Skin epidermis (tissue), 12 donors: ENCODE results near the gene CSF3R.
A peak's percentile ranks its signal among the peaks of the same experiment; 100 is the strongest.
"Not testable (repeated sequence)": the region's sequence is repeated elsewhere in the genome, so short reads cannot be mapped to it uniquely, and the experiment has no call there.

Experiments used
- H3K27ac ChIP-seq, 21 experiments: fragments of 200-600 bp; sonication (generic) in 11 of 21; one replicate each; pipeline ENCODE4 v1.5.0; 2020; ENCODE audit warnings: mild to moderate bottlenecking in 3 of 21, inconsistent platforms in 2 of 21, moderate library complexity in 2 of 21
- H3K4me3 ChIP-seq, 7 experiments: fragments of 200-600 bp; sonication (generic) in 2 of 7; one replicate each; pipeline ENCODE4 v1.5.0; 2020; ENCODE audit warnings: inconsistent platforms in 2 of 7, mild to moderate bottlenecking in 2 of 7, moderate library complexity in 1 of 7

CSF3R gene

GRCh38 chr1:36486439-36487335 lies 4.0 kb upstream of the CSF3R start:
- H3K4me3 ChIP-seq = no peak overlapping the region

GRCh38 chr1:36486093-36486438 lies 3.4 kb upstream of the CSF3R start:
- peak overlapping the region in 7 of 21 experiments; percentile 45 to 67 (median 56) for H3K27ac ChIP-seq
- no peak overlapping the region for H3K4me3 ChIP-seq

More at GRCh38 chr1:36486439-36487335, 4.0 kb upstream of the CSF3R start:
- peak overlapping the region in 11 of 21 experiments; percentile 1 to 67 (median 53) for H3K27ac ChIP-seq

GRCh38 chr1:36484099-36484498 lies 1.4 kb upstream of the CSF3R start:
- Histone ChIP-seq H3K27ac (no peak overlapping the region), H3K4me3 (no peak overlapping the region)

- peak overlapping the region in 3 of 7 experiments; percentile 6 to 15 (median 9) for H3K4me3 ChIP-seq
- H3K27ac ChIP-seq = peak overlapping the region in 15 of 21 experiments; percentile 1 to 71 (median 34)
These were observed 666 bp downstream of the CSF3R start for GRCh38 chr1:36481771-36482723.

- Histone ChIP-seq H3K4me3 (no peak overlapping the region), H3K27ac (no peak overlapping the region)
These were observed 1.6 kb downstream of the CSF3R start for GRCh38 chr1:36481091-36481490.

GRCh38 chr1:36480161-36480560 lies 2.6 kb downstream of the CSF3R start:
- no peak overlapping the region for H3K27ac ChIP-seq
- no peak overlapping the region for H3K4me3 ChIP-seq

- Histone ChIP-seq H3K27ac (no peak overlapping the region), H3K4me3 (no peak overlapping the region)
These were observed 3.1 kb downstream of the CSF3R start for GRCh38 chr1:36479505-36480051.

- H3K27ac ChIP-seq, H3K4me3 ChIP-seq: not testable (repeated sequence)
These were observed 5.1 kb downstream of the CSF3R start for GRCh38 chr1:36477615-36478014.

- H3K4me3 ChIP-seq = no peak overlapping the region
- H3K27ac ChIP-seq = no peak overlapping the region
These were observed 5.8 kb downstream of the CSF3R start for GRCh38 chr1:36476945-36477344.

GRCh38 chr1:36475910-36476604 lies 6.7 kb downstream of the CSF3R start:
- Histone ChIP-seq H3K27ac (no peak overlapping the region), H3K4me3 (no peak overlapping the region)

- H3K27ac ChIP-seq = no peak overlapping the region
- H3K4me3 ChIP-seq = no peak overlapping the region
These were observed 7.4 kb downstream of the CSF3R start for GRCh38 chr1:36475341-36475740.

GRCh38 chr1:36472656-36473055 lies 10.1 kb downstream of the CSF3R start:
- no peak overlapping the region for H3K4me3 ChIP-seq
- H3K27ac ChIP-seq = no peak overlapping the region

- H3K4me3 ChIP-seq = no peak overlapping the region
- no peak overlapping the region for H3K27ac ChIP-seq
These were observed 10.7 kb downstream of the CSF3R start for GRCh38 chr1:36471830-36472641.

- Histone ChIP-seq H3K4me3 (no peak overlapping the region), H3K27ac (no peak overlapping the region)
These were observed 13.6 kb downstream of the CSF3R start for GRCh38 chr1:36469163-36469562.

- H3K27ac ChIP-seq = no peak overlapping the region
- no peak overlapping the region for H3K4me3 ChIP-seq
These were observed 14.8 kb downstream of the CSF3R start for GRCh38 chr1:36467700-36468455.

GRCh38 chr1:36467027-36467410 lies 15.7 kb downstream of the CSF3R start:
- Histone ChIP-seq H3K4me3 (no peak overlapping the region), H3K27ac (no peak overlapping the region)

- Histone ChIP-seq H3K4me3 (no peak overlapping the region), H3K27ac (no peak overlapping the region)
These were observed 16.2 kb downstream of the CSF3R start for GRCh38 chr1:36466370-36467026.
